Activated CD4-positive, alpha-beta T cell treated with anti-CD3 and anti-CD28 coated beads for 36 hours (primary cell): Measurements from ENCODE around the gene MINDY4. TPM values are rescaled to one million over a fixed set of nuclear protein-coding genes. Genes with fewer than 3 reads are reported as not detected.

Source experiments
- ATAC-seq: fragments of 200-7000 bp; cut with Tn5 transposase; one replicate; pipeline ENCODE4 v1.10.0; 2021; ENCODE audit warnings: mild to moderate bottlenecking, moderate library complexity
- CTCF ChIA-PET: fragments of 350-600 bp; sonication (Branson Sonifier 250); formaldehyde crosslinking; loops from one replicate; lab custom pipeline; 2021; ENCODE audit warnings: antibody characterized with exemption; lab: Charles Lee
- POLR2A ChIA-PET: fragments of 350-600 bp; sonication (Branson Sonifier 250); formaldehyde crosslinking; loops from one replicate; lab custom pipeline; 2021; ENCODE audit warnings: antibody characterized with exemption, inconsistent platforms; lab: Charles Lee
- DNase-seq: peaks from one replicate; pipeline ENCODE4 v3.0.0-alpha.2; 2020
- H3K27ac Mint-ChIP-seq: one replicate; pipeline ENCODE4 v1.8.0; 2021; ENCODE audit warnings: mixed read lengths
- H3K27me3 Mint-ChIP-seq: one replicate; pipeline ENCODE4 v1.8.0; 2021; ENCODE audit warnings: mixed read lengths
- H3K36me3 Mint-ChIP-seq: one replicate; pipeline ENCODE4 v1.8.0; 2021; ENCODE audit warnings: low read depth, mixed read lengths
- H3K4me1 Mint-ChIP-seq: one replicate; pipeline ENCODE4 v1.8.0; 2021; ENCODE audit warnings: mixed read lengths
- H3K4me3 Mint-ChIP-seq: one replicate; pipeline ENCODE4 v1.8.0; 2021; ENCODE audit warnings: mild to moderate bottlenecking, moderate library complexity, mixed read lengths
- H3K9me3 Mint-ChIP-seq: one replicate; pipeline ENCODE4 v1.8.0; 2021; ENCODE audit warnings: low read depth, mixed read lengths
- intact Hi-C, 2 experiments: fragments of 100-400 bp; cut with DNase I in 1 of 2; cut with micrococcal nuclease in 1 of 2; formaldehyde crosslinking; loops; one replicate each; pipeline versions ENCODE4 v1.14.2 to v1.15.1; 2022 to 2024; cut with DNase I, micrococcal nuclease
- total RNA-seq, 2 experiments: library from RNA; stranded (reverse); gene quantifications; one replicate each; pipeline ENCODE4 v1.2.3, GENCODE V29; 2021

The MINDY4 gene
- total RNA-seq, 2 experiments from 2014 or later = 1.4 to 1.7 TPM

GRCh38 chr7:30795161-30795948 lies 24.1 kb downstream of the MINDY4 start:
- ATAC-seq = no peak
- peaks cover 14% of the 10 kb centered on the region for H3K4me1 Mint-ChIP-seq
- H3K9me3 Mint-ChIP-seq = no peaks in the 10 kb centered on the region
- DNase-seq = no peak
- no peak overlapping the region for H3K27ac Mint-ChIP-seq
- intact Hi-C loops = loop anchor here in 1 of 2 experiments (10.0 kb wide), 1 partner anchor 329 kb away; no protein-coding TSS in a partner anchor
- POLR2A ChIA-PET = no interaction called here
- CTCF ChIA-PET = no interaction called here
- H3K4me3 Mint-ChIP-seq = no peak overlapping the region
- H3K27me3 Mint-ChIP-seq = no peaks in the 10 kb centered on the region
- no peaks in the 10 kb centered on the region for H3K36me3 Mint-ChIP-seq

GRCh38 chr7:30796105-30796869 lies 25.1 kb downstream of the MINDY4 start:
- no peak overlapping the region for H3K27ac Mint-ChIP-seq
- ChIA-PET CTCF (interaction anchor here (0.9 kb wide), 1 partner anchor 9 kb away, joined by 4 read pairs; no protein-coding TSS in a partner anchor), POLR2A (no interaction called here)
- H3K4me1 Mint-ChIP-seq = peaks cover 14% of the 10 kb centered on the region
- intact Hi-C loops = loop anchor here in 1 of 2 experiments (10.0 kb wide), 1 partner anchor 329 kb away; no protein-coding TSS in a partner anchor
- H3K9me3 Mint-ChIP-seq = no peaks in the 10 kb centered on the region
- no peaks in the 10 kb centered on the region for H3K27me3 Mint-ChIP-seq
- H3K4me3 Mint-ChIP-seq = no peak overlapping the region
- H3K36me3 Mint-ChIP-seq = no peaks in the 10 kb centered on the region
- ATAC-seq (no peak), DNase-seq (no peak)

- H3K4me1 Mint-ChIP-seq = peaks cover 14% of the 10 kb centered on the region
- no peaks in the 10 kb centered on the region for H3K27me3 Mint-ChIP-seq
- no peaks in the 10 kb centered on the region for H3K9me3 Mint-ChIP-seq
- DNase-seq (no peak), ATAC-seq (no peak)
- no peak overlapping the region for H3K4me3 Mint-ChIP-seq
- intact Hi-C loops = loop anchor here in 1 of 2 experiments (10.0 kb wide), 1 partner anchor 327 kb away; no protein-coding TSS in a partner anchor
- POLR2A ChIA-PET = no interaction called here
- no peaks in the 10 kb centered on the region for H3K36me3 Mint-ChIP-seq
- CTCF ChIA-PET = interaction anchor here (0.9 kb wide), 1 partner anchor 8 kb away, joined by 4 read pairs; no protein-coding TSS in a partner anchor
- no peak overlapping the region for H3K27ac Mint-ChIP-seq
Measured at GRCh38 chr7:30797176-30798040, 26.2 kb downstream of the MINDY4 start.

GRCh38 chr7:30799206-30799975 lies 28.2 kb downstream of the MINDY4 start:
- no peak overlapping the region for H3K27ac Mint-ChIP-seq
- H3K4me3 Mint-ChIP-seq = no peak overlapping the region
- no peaks in the 10 kb centered on the region for H3K36me3 Mint-ChIP-seq
- no peaks in the 10 kb centered on the region for H3K9me3 Mint-ChIP-seq
- ChIA-PET POLR2A (no interaction called here), CTCF (interaction anchor here (0.7 to 1.1 kb wide), 3 partner anchors 41 to 184 kb away, joined by 3 to 4 read pairs (median 3); no protein-coding TSS in a partner anchor)
- ATAC-seq (no peak), DNase-seq (no peak)
- H3K4me1 Mint-ChIP-seq = peaks cover 14% of the 10 kb centered on the region
- intact Hi-C loops = loop anchor here in 1 of 2 experiments (10.0 kb wide), 1 partner anchor 325 kb away; no protein-coding TSS in a partner anchor
- H3K27me3 Mint-ChIP-seq = no peaks in the 10 kb centered on the region

DNA sequence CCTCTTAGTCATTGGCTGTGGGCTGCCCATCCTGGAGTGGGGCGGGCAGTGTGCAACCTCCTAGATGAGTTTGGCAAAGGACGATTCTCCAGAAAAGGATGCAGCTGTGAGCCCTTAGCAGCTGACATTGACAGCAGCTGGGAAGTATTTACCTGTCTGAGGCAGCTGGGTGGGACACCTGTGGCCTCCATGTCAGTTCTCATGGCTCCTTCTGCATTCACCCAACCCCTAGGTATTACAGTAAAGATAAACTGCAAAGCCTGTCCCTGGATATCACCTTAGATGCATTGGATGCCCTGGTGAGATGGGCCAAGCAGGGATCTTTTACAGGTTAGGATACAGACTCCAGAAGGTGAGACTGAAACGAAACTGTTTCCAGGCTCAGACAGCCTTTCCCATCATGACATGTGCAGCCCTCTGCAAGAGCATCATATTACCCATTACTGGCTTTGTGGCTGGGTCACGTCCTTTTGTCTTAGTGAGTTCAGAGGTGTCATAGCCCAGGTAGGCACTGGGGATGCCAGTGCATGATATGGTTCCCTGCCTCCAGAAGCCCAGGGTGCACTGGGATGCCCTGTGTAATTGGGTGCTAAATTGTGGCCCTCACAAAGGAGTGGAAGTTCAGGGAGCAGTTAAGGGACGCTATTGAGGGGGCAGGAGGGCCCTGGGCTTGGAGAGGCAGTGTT lies 28.9 kb downstream of the MINDY4 start:
- H3K4me1 Mint-ChIP-seq = peaks cover 14% of the 10 kb centered on the region
- no peaks in the 10 kb centered on the region for H3K27me3 Mint-ChIP-seq
- CTCF ChIA-PET = interaction anchor here (0.7 to 1.1 kb wide), 3 partner anchors 40 to 183 kb away, joined by 3 to 4 read pairs (median 3); no protein-coding TSS in a partner anchor
- no peaks in the 10 kb centered on the region for H3K9me3 Mint-ChIP-seq
- DNase-seq = no peak
- no peak for ATAC-seq
- H3K36me3 Mint-ChIP-seq = no peaks in the 10 kb centered on the region
- no peak overlapping the region for H3K27ac Mint-ChIP-seq
- intact Hi-C loops = loop anchor here (1.0 to 10.0 kb wide), 5 partner anchors 138 to 325 kb away; no protein-coding TSS in a partner anchor
- POLR2A ChIA-PET = no interaction called here
- no peak overlapping the region for H3K4me3 Mint-ChIP-seq

DNA sequence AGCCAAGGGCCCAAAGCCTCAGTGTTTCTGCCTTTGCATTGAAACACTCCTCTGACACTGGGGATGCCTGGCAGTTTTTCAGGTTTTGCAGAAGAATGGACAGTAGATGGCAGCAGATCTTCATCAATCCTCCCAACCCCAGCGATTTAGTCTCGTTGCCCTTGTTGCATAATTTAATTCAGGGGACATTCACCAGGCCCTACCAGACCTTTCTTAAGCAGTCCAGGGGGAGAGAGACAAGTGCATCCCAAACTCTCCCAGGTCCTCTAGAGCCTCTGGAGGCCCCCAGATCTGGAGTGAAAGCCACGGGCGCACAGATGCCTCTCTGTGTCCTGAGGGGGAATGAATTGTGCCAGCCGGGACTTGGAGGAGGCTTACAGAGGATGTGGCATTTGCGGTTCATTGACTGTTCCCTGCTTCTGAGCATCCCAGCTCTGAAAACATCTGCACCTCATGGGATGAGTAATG lies 29.6 kb downstream of the MINDY4 start:
- peak; percentile 55 for ATAC-seq
- intact Hi-C loops = loop anchor here (1.0 to 2.0 kb wide), 4 partner anchors 137 to 321 kb away; no protein-coding TSS in a partner anchor

DNA sequence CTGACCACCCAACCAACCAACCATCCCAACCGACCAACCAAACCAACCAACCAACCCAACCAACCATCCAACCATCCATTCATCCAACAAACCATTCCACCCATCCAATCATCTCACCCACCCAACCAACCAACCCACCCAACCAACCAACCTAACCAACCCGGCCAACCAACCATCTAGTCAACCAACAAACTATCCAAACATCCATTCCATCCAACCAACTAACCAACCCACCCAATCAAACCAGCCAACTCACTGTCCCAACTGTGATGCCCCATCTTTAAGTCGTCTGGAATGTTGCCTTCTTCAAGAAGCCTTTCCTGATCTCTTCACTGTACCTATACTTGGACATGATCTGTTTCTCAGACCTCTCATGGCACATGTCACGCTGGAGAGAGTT lies 31.6 kb downstream of the MINDY4 start:
- CTCF ChIA-PET = interaction anchor here (1.1 to 1.3 kb wide), 2 partner anchors 14 to 57 kb away, joined by 3 to 4 read pairs; no protein-coding TSS in a partner anchor
- Mint-ChIP-seq H3K9me3 (no peaks in the 10 kb centered on the region), H3K4me3 (no peak overlapping the region), H3K36me3 (no peaks in the 10 kb centered on the region), H3K27ac (no peak overlapping the region), H3K27me3 (no peaks in the 10 kb centered on the region), H3K4me1 (no peaks in the 10 kb centered on the region)
- intact Hi-C loops = no loop called here
- ATAC-seq (no peak), DNase-seq (no peak)
- POLR2A ChIA-PET = no interaction called here

More for the DNA sequence above, 29.6 kb downstream of the MINDY4 start:
- H3K4me1 Mint-ChIP-seq = peaks cover 13% of the 10 kb centered on the region
- no peak overlapping the region for H3K27ac Mint-ChIP-seq
- ChIA-PET POLR2A (no interaction called here), CTCF (interaction anchor here (1.4 kb wide), 2 partner anchors 9 to 321 kb away, joined by 3 to 5 read pairs; no protein-coding TSS in a partner anchor)
- no peaks in the 10 kb centered on the region for H3K9me3 Mint-ChIP-seq
- DNase-seq = peak; percentile 49
- H3K36me3 Mint-ChIP-seq = no peaks in the 10 kb centered on the region
- H3K27me3 Mint-ChIP-seq = no peaks in the 10 kb centered on the region
- H3K4me3 Mint-ChIP-seq = no peak overlapping the region

DNA sequence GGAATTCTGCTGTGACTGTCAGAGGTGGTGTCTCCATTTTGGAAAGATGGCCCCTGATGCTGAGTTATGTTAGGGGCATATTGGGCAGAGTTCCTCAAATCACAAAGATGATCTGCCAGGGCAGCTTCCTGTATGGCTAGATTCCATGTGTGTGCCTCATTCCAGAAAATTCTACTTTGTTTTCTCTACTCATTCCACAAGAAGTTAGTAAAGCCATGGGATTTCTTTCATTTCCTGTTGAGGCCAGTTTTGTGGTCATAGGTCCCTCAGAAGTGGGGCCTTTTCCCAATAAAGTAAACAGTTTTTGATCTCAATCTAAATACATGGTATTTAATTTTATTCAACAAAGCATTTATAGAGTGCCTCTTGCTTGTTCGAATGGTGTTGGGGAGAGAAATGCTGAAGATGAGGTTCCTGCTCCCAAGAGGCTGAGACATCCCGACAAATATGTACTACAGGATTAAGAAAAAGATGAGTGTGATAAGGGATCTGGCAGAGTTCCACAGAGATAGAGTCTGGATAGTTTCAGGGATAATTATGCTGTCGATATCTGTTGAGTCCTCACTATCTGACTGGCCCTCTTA lies 33.0 kb downstream of the MINDY4 start:
- H3K27ac Mint-ChIP-seq = no peak overlapping the region
- H3K27me3 Mint-ChIP-seq = no peaks in the 10 kb centered on the region
- H3K4me1 Mint-ChIP-seq = no peaks in the 10 kb centered on the region
- POLR2A ChIA-PET = no interaction called here
- CTCF ChIA-PET = interaction anchor here (0.7 to 1.1 kb wide), 2 partner anchors 10 to 13 kb away, joined by 4 read pairs; no protein-coding TSS in a partner anchor
- no peaks in the 10 kb centered on the region for H3K36me3 Mint-ChIP-seq
- intact Hi-C loops = no loop called here
- H3K4me3 Mint-ChIP-seq = no peak overlapping the region
- ATAC-seq = no peak
- H3K9me3 Mint-ChIP-seq = no peaks in the 10 kb centered on the region
- no peak for DNase-seq

DNA sequence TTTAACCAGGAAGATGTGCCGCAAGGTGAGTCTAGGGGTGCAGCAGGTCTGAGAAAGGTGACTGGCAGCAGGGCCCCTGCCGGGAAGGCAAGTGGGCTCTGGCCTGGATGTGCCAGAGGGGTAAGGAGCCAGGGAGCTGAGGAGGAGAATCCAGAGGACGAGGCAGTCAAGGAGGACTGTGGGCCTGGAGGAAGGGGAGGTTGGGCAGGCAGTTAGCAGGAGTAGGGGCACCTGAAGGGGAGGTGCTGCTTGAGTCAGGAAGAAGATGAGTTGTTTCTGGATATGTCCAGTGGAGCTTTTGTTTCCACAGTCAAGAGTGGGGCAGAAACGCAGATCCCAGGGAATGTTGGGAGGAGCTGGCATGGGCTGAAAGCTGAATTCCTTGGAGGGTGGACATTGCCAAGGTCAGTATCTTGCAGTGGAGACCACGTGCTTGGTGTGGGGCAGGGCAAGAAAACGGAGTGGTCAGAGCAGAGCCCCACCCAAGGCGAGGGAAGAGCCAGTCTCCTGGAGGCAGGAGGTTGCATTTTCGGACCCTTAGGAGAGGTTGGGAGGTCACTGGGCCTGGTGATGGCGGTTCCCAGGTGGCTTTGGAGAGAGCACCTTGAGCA lies 34.0 kb downstream of the MINDY4 start:
- ChIA-PET CTCF (interaction anchor here (0.6 to 1.4 kb wide), 3 partner anchors 9 to 177 kb away, joined by 3 to 4 read pairs (median 3); no protein-coding TSS in a partner anchor), POLR2A (no interaction called here)
- no peaks in the 10 kb centered on the region for H3K9me3 Mint-ChIP-seq
- no peak overlapping the region for H3K4me3 Mint-ChIP-seq
- H3K27ac Mint-ChIP-seq = no peak overlapping the region
- no peaks in the 10 kb centered on the region for H3K4me1 Mint-ChIP-seq
- H3K27me3 Mint-ChIP-seq = no peaks in the 10 kb centered on the region
- ATAC-seq (no peak), DNase-seq (no peak)
- intact Hi-C loops = no loop called here
- no peaks in the 10 kb centered on the region for H3K36me3 Mint-ChIP-seq
